D721Med (cell line): ENCODE measurements around the gene ZC3H11A.
"Not testable (repeated sequence)": the region's sequence is repeated elsewhere in the genome, so short reads cannot be mapped to it uniquely, and the experiment has no call there.

Source experiments
- DNase-seq: peaks from one replicate; pipeline ENCODE4 v3.0.0; 2011; ENCODE audit warnings: low spot score; ENCODE audit not compliant: insufficient read length
- FAIRE-seq: peaks from 2 replicates; lab custom pipeline; 2011; peaks lifted over from hg19 to GRCh38; lab: Jason Lieb, UNC
- CTCF ChIP-seq: IDR thresholded peaks from 2 replicates; pipeline ENCODE4 v1.5.1; 2012; ENCODE audit warnings: mild to moderate bottlenecking, control low read depth; ENCODE audit not compliant: insufficient read depth; ENCODE audit errors: missing control alignments

Gene ZC3H11A

GRCh38 chr1:203795441-203796235, at the start of gene ZC3H11A, which contains the start of gene ZBED6:
ZC3H11A (plus strand) TSS chr1:203795623; CDS start chr1:203817071, 21,448 bp downstream.
ZBED6 (plus strand) TSS chr1:203795623; CDS start chr1:203797523, 1,900 bp downstream.
- DNase-seq (peak; percentile 92), FAIRE-seq (peak; percentile 53)
- TF ChIP-seq CTCF: no peak

DNA sequence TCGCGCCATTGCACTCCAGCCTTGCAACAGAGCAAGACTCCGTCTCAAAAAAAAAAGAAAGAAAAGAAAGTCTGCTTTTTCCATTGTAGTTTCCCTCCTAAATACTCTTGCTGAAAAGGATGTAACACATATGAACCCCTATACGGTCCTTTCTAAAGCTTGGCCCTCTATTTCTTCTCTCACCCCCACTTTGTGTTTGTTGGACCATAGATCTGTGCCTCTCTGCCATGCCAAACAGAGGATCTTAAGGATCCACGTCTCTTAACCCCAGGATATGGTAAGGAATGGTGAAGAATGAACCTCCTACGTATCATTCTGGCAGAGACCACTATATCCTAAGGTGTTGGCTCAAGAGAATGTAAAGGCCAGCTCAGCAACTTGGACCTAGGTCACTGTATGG, 49.1 kb upstream of the ZC3H11A start:
- no peak for DNase-seq
- TF ChIP-seq CTCF: no peak
- FAIRE-seq: no peak

GRCh38 chr1:203751051-203751450, 44.4 kb upstream of the ZC3H11A start:
- no peak for DNase-seq
- no peak for TF ChIP-seq CTCF
- no peak for FAIRE-seq

DNA sequence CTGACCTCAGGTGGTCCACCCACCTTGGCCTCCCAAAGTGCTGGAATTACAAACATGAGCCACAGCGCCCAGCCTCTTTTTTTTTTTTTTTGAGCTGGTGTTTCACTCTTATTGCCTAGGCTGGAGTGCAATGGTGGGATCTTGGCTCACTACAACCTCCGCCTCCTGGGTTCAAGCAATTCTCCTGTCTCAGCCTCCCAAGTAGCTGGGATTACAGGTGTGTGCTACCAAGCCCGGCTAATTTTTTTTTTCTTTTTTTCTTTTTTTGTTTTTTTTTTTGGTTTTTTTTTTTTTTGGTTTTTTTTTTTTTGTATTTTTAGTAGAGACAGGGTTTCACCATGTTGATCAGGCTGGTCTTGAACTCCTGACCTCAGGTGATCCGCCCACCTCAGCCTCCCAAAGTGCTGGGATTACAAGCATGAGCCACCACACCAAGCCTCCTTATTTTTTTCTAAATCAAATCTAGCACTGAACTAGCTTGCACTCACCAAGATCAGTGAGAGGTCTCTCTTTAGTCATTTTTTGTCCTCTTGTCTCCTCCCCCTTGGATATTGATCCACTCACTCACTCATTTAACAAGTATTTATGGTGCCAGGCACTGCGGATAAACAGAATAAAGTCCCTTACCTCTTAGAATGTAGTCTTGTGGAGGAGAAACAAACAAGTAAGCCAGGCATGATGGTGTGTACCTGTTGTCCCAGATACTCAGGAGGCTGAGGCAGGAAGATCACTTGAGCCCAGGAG, 43.6 kb upstream of the ZC3H11A start:
- not testable (repeated sequence) for FAIRE-seq

DNA sequence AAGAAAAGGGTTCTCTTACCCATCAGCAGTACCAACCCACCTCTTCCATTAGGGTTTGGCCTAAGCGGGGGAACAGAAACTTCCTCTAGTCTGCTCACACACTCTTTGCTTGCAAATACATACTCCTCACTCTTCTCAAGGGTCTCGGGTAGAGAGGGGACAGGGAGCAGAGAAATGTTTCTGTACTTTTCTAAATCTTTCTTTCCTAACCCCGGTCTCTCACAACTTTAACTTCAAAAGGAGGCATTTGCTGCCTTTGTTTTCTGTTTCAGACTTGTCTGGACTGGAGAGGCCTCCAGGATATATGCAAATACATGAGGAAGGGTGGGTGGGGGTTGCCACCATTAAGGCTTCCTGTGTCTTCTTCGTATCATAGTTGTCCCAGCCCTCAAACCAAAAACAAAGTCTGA, 41.0 kb upstream of the ZC3H11A start:
- DNase-seq: no peak
- TF ChIP-seq CTCF: no peak
- FAIRE-seq: no peak

More for the DNA sequence above, 43.6 kb upstream of the ZC3H11A start:
- DNase-seq: not testable (repeated sequence)

- no peak for TF ChIP-seq CTCF
- no peak for DNase-seq
- no peak for FAIRE-seq
Observed at GRCh38 chr1:203756036-203756435, 39.4 kb upstream of the ZC3H11A start.

GRCh38 chr1:203758749-203759148, 36.7 kb upstream of the ZC3H11A start:
- DNase-seq, FAIRE-seq: not testable (repeated sequence)

DNA sequence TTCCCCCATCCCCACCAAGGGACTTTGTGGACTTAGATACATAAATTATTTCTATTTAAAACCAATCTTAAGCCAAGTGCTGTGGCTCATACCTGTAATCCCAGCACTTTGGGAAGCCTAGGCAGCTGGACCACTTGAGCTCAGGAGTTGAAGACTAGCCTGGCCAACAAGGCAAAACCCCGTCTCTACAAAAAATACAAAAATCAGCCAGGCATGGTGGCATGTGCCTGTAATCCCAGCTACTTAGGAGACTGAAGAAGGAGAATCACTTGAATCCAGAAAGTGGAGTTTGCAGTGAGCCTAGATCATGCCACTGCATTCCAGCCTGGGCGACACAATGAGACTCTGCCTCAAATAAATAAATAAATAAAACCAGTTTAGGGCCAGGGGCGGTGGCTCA, 34.9 kb upstream of the ZC3H11A start:
- no peak for DNase-seq
- no peak for TF ChIP-seq CTCF
- no peak for FAIRE-seq

DNA sequence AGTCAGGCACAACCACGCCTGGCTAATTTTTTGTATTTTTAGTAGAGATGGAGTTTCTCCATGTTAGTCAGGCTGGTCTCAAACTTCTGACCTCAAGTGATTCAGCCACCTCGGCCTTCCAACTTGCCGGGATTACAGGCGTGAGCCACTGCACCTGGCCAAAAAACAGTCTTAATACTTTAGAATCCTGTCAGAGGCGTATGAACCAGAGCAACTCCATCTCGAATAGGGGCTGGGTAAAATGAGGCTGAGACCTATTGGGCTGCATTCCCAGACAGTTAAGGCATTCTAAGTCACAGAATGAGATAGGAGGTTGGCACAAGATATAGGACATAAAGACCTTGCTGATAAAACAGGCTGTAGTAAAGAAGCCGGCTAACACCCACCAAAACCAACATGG, 33.5 kb upstream of the ZC3H11A start:
- FAIRE-seq, DNase-seq: not testable (repeated sequence)
